Karpas-422 (cell line): Measurements from ENCODE around the gene GEMIN8. TPM values are rescaled to one million over a fixed set of nuclear protein-coding genes. Genes with fewer than 3 reads are reported as not detected.
A peak's percentile ranks its signal among the peaks of the same experiment; 100 is the strongest.

Experiments used
- DNase-seq: peaks from one replicate; pipeline ENCODE4 v3.0.0-alpha.2; 2015
- H2AFZ ChIP-seq: fragments of 200-600 bp; sonication (generic); 2 replicates; pipeline ENCODE4 v1.6.1; 2014; ENCODE audit warnings: antibody characterized with exemption, low read length, mixed read lengths
- H3K27ac ChIP-seq: fragments of 200-600 bp; sonication (generic); 2 replicates; pipeline ENCODE4 v1.5.1; 2014; ENCODE audit warnings: mild to moderate bottlenecking, low read length, moderate library complexity
- H3K27me3 ChIP-seq: fragments of 200-600 bp; sonication (generic); 2 replicates; pipeline ENCODE4 v1.6.1; 2014; ENCODE audit warnings: low read length, mixed read lengths
- H3K36me3 ChIP-seq: fragments of 200-600 bp; sonication (generic); 2 replicates; pipeline ENCODE4 v1.6.1; 2014; ENCODE audit warnings: low read length, mixed read lengths; ENCODE audit not compliant: insufficient read depth
- H3K4me1 ChIP-seq: fragments of 200-600 bp; sonication (generic); 2 replicates; pipeline ENCODE4 v1.6.1; 2014; ENCODE audit warnings: mild to moderate bottlenecking, low read length, mixed read lengths
- H3K4me2 ChIP-seq: fragments of 200-600 bp; sonication (generic); 2 replicates; pipeline ENCODE4 v1.6.1; 2014; ENCODE audit warnings: low read length, low read depth, mild to moderate bottlenecking; ENCODE audit not compliant: poor library complexity, severe bottlenecking
- H3K4me3 ChIP-seq: fragments of 200-600 bp; sonication (generic); 2 replicates; pipeline ENCODE4 v1.5.1; 2014; ENCODE audit warnings: mild to moderate bottlenecking, antibody characterized with exemption, low read length, mixed read lengths
- H3K79me2 ChIP-seq: fragments of 200-600 bp; sonication (generic); 2 replicates; pipeline ENCODE4 v1.6.1; 2014; ENCODE audit warnings: mild to moderate bottlenecking, low read length, mixed read lengths
- H3K9ac ChIP-seq: fragments of 200-600 bp; sonication (generic); 2 replicates; pipeline ENCODE4 v1.6.0; 2014; ENCODE audit warnings: low read length
- H3K9me2 ChIP-seq: fragments of 200-600 bp; sonication (generic), shearing (Covaris generic); replicated peaks from 2 replicates; pipeline ENCODE4 v1.6.0; 2014; ENCODE audit warnings: mild to moderate bottlenecking, low read length, moderate library complexity; ENCODE audit not compliant: insufficient read depth
- H3K9me3 ChIP-seq: fragments of 300-700, 200-600 bp; sonication (generic); 2 replicates; pipeline ENCODE4 v1.6.1; 2014; ENCODE audit warnings: low read length, mixed read lengths
- H4K20me1 ChIP-seq: fragments of 200-600 bp; sonication (generic); 2 replicates; pipeline ENCODE4 v1.6.1; 2014; ENCODE audit warnings: mild to moderate bottlenecking, antibody characterized with exemption, low read length, low read depth; ENCODE audit not compliant: insufficient read depth
- total RNA-seq: library from RNA; depleted of rRNA; stranded (reverse); fragments of >200 nt; shearing (Covaris generic); gene quantifications from 2 replicates; pipeline ENCODE4 v1.2.3, GENCODE V29; 2014; ENCODE audit warnings: low replicate concordance

GEMIN8 gene
- total RNA-seq, 1 experiment from 2014 or later: 44.7 TPM

DNA sequence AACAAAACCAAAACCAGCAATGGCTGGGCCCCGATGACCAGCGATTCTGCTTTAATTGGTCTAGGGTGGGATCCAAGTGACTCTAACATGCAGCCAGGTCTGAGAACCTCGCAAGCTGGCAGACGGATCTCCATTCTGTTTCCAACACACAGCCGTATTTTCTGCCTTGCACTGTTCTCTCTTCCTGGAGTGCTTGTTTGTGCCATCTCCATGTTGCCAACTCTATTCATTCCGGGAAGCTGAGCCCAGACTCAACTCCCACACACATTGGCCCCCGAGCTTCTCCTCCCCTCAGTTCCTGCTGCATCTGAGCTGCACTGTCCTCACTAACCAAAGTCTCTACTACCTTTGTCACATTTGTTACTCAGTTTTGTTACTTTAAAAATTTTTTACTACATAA is 35.6 kb downstream of the GEMIN8 start:
- Histone ChIP-seq H3K9me3 (no peaks in the 10 kb centered on the region), H4K20me1 (no peaks in the 10 kb centered on the region), H3K27me3 (no peaks in the 10 kb centered on the region), H3K9me2 (no peaks in the 10 kb centered on the region), H3K9ac (no peak overlapping the region), H3K4me3 (no peak overlapping the region), H2AFZ (no peak overlapping the region), H3K27ac (no peak overlapping the region), H3K4me2 (no peak overlapping the region), H3K36me3 (no peaks in the 10 kb centered on the region), H3K79me2 (no peaks in the 10 kb centered on the region), H3K4me1 (no peaks in the 10 kb centered on the region)
- DNase-seq: no peak

GRCh38 chrX:13990126-13990800 is 39.4 kb downstream of the GEMIN8 start:
- no peaks in the 10 kb centered on the region for H3K27me3 ChIP-seq
- no peaks in the 10 kb centered on the region for H3K9me3 ChIP-seq
- no peak overlapping the region for H3K27ac ChIP-seq
- H3K9me2 ChIP-seq: no peaks in the 10 kb centered on the region
- H3K9ac ChIP-seq: no peak overlapping the region
- H3K4me1 ChIP-seq: no peaks in the 10 kb centered on the region
- no peak overlapping the region for H3K4me2 ChIP-seq
- no peaks in the 10 kb centered on the region for H3K36me3 ChIP-seq
- no peak overlapping the region for H2AFZ ChIP-seq
- H3K79me2 ChIP-seq: no peaks in the 10 kb centered on the region
- DNase-seq: no peak
- H4K20me1 ChIP-seq: no peaks in the 10 kb centered on the region
- no peak overlapping the region for H3K4me3 ChIP-seq

DNA sequence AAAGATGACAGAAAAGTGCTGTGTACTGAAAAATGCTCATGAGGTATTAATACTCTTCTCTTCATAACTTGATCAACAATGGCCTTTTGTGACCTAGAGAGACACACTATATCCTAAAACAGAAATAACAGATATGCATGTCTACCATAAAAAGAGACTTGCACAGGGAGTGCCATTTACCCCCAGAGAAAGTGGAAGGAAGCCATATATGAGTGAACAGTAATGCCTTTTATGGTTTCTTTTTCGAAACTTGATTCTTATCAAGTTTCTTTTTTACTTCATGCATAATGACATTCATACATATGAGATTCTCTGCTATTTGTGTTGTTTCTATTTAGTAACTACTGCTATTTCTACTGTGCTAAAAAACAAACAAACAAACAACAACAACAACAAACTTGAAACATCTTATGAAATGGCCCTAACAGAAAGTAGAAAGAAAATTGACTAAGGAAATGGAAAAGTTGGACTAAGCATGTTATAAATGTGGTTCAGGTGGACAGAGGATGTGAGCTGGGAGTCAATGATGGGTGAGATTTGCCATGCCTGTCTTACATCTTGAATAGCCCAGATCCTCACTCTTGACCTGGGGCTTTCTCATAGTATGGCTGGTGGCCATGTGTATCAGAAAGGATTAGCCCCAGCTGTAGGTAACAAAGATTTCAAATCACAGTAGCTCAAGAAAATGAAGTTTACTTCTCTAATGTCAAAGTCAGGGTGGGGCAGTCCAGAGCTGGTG is 43.8 kb downstream of the GEMIN8 start:
- no peak overlapping the region for H3K4me2 ChIP-seq
- H3K27ac ChIP-seq: no peak overlapping the region
- no peak overlapping the region for H3K9ac ChIP-seq
- no peak overlapping the region for H3K4me3 ChIP-seq
- DNase-seq: no peak
- H3K9me3 ChIP-seq: no peaks in the 10 kb centered on the region
- no peaks in the 10 kb centered on the region for H3K79me2 ChIP-seq
- no peak overlapping the region for H2AFZ ChIP-seq
- peaks cover 6% of the 10 kb centered on the region for H3K4me1 ChIP-seq
- H3K9me2 ChIP-seq: no peaks in the 10 kb centered on the region
- H3K27me3 ChIP-seq: no peaks in the 10 kb centered on the region
- H3K36me3 ChIP-seq: no peaks in the 10 kb centered on the region
- no peaks in the 10 kb centered on the region for H4K20me1 ChIP-seq

DNA sequence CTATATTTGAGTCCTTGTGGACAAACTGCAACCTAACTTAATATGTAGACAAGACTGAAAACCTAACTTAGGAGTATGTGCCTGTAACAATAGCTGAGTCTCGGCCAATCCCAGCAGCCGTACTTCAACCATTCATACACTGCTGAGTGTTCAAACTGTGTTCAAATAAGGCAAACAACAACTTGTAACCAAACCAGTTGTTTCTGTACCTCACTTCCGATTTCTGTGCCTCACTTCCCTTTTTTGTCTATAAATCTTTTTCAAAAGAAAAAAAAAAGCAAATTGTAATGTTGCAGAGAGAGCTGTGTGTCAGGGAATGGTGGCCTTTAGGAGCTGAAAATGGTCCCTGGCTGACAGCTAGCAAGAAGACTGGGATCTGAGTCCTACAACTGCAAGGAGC is 46.0 kb downstream of the GEMIN8 start:
- no peaks in the 10 kb centered on the region for H3K79me2 ChIP-seq
- DNase-seq: peak; percentile 51
- no peaks in the 10 kb centered on the region for H3K27me3 ChIP-seq
- no peak overlapping the region for H3K27ac ChIP-seq
- H3K36me3 ChIP-seq: no peaks in the 10 kb centered on the region
- no peak overlapping the region for H3K9ac ChIP-seq
- H3K9me3 ChIP-seq: no peaks in the 10 kb centered on the region
- peak overlapping the region; percentile 88 for H2AFZ ChIP-seq
- H3K4me3 ChIP-seq: no peak overlapping the region
- H4K20me1 ChIP-seq: no peaks in the 10 kb centered on the region
- H3K4me1 ChIP-seq: peaks cover 6% of the 10 kb centered on the region
- H3K4me2 ChIP-seq: no peak overlapping the region
- H3K9me2 ChIP-seq: no peaks in the 10 kb centered on the region

GRCh38 chrX:13968198-13968597 is 61.5 kb downstream of the GEMIN8 start:
- Histone ChIP-seq H3K36me3 (no peaks in the 10 kb centered on the region), H3K4me2 (no peak overlapping the region), H3K4me1 (no peaks in the 10 kb centered on the region), H2AFZ (no peak overlapping the region), H3K9me3 (no peaks in the 10 kb centered on the region), H4K20me1 (no peaks in the 10 kb centered on the region), H3K9ac (no peak overlapping the region), H3K4me3 (no peak overlapping the region), H3K27me3 (no peaks in the 10 kb centered on the region), H3K9me2 (no peaks in the 10 kb centered on the region), H3K27ac (no peak overlapping the region), H3K79me2 (no peaks in the 10 kb centered on the region)
- DNase-seq: no peak

- no peaks in the 10 kb centered on the region for H3K4me1 ChIP-seq
- no peak for DNase-seq
- H2AFZ ChIP-seq: no peak overlapping the region
- no peaks in the 10 kb centered on the region for H3K36me3 ChIP-seq
- H3K27ac ChIP-seq: no peak overlapping the region
- H3K4me2 ChIP-seq: no peak overlapping the region
- H3K9me2 ChIP-seq: no peaks in the 10 kb centered on the region
- no peak overlapping the region for H3K9ac ChIP-seq
- no peak overlapping the region for H3K4me3 ChIP-seq
- H3K79me2 ChIP-seq: no peaks in the 10 kb centered on the region
- no peaks in the 10 kb centered on the region for H4K20me1 ChIP-seq
- H3K9me3 ChIP-seq: no peaks in the 10 kb centered on the region
- H3K27me3 ChIP-seq: no peaks in the 10 kb centered on the region
These were observed 62.1 kb downstream of the GEMIN8 start for GRCh38 chrX:13967636-13968035.

- Histone ChIP-seq H3K4me3 (no peak overlapping the region), H3K79me2 (no peaks in the 10 kb centered on the region), H3K27me3 (no peaks in the 10 kb centered on the region), H3K9ac (no peak overlapping the region), H3K9me2 (no peaks in the 10 kb centered on the region), H3K9me3 (no peaks in the 10 kb centered on the region), H3K4me2 (no peak overlapping the region), H3K27ac (no peak overlapping the region), H4K20me1 (no peaks in the 10 kb centered on the region), H3K36me3 (no peaks in the 10 kb centered on the region), H3K4me1 (no peaks in the 10 kb centered on the region), H2AFZ (no peak overlapping the region)
- DNase-seq: no peak
These were observed 62.9 kb downstream of the GEMIN8 start for GRCh38 chrX:13966793-13967125.

GRCh38 chrX:13966071-13966792 is 63.5 kb downstream of the GEMIN8 start:
- Histone ChIP-seq H3K79me2 (no peaks in the 10 kb centered on the region), H3K27me3 (no peaks in the 10 kb centered on the region), H3K4me3 (no peak overlapping the region), H3K27ac (no peak overlapping the region), H4K20me1 (no peaks in the 10 kb centered on the region), H3K36me3 (no peaks in the 10 kb centered on the region), H3K9ac (no peak overlapping the region), H3K4me2 (no peak overlapping the region), H3K4me1 (no peaks in the 10 kb centered on the region), H2AFZ (no peak overlapping the region), H3K9me3 (no peaks in the 10 kb centered on the region), H3K9me2 (no peaks in the 10 kb centered on the region)
- DNase-seq: no peak
